ENCODE measurements around the gene SCT.

- TF ChIP-seq EZH2phosphoT487 (IDR thresholded peaks at IDR 0.05; ENCODE audit: insufficient read depth, low read depth) (no peak), EZH2 (IDR thresholded peaks at IDR 0.05; ENCODE audit: insufficient read depth, poor library complexity, severe bottlenecking) (no peak)
Measured at GRCh38 chr11:624705-625635, 2.0 kb downstream of the SCT start, which contains the start of gene CDHR5.

All from GM23248 (cell line).